HS-5 (cell line): ENCODE results near the gene PRRT1B.
A peak's percentile ranks its signal among the peaks of the same experiment; 100 is the strongest.

Experiments used
- DNase-seq: peaks from one replicate; pipeline ENCODE4 v3.0.0-alpha.2; 2012; ENCODE audit warnings: low read depth

PRRT1B gene

GRCh38 chr9:131580358-131580757 is 35.0 kb downstream of the PRRT1B start:
- no peak for DNase-seq

- no peak for DNase-seq
Measured at GRCh38 chr9:131582056-131582455, 36.7 kb downstream of the PRRT1B start.

- no peak for DNase-seq
Measured at GRCh38 chr9:131582466-131583336, 37.4 kb downstream of the PRRT1B start.

- no peak for DNase-seq
Measured at GRCh38 chr9:131583337-131583645, 38.0 kb downstream of the PRRT1B start.

GRCh38 chr9:131583836-131584555 is 38.7 kb downstream of the PRRT1B start:
- DNase-seq: no peak

- DNase-seq: no peak
Measured at GRCh38 chr9:131584858-131585257, 39.5 kb downstream of the PRRT1B start.

- DNase-seq: no peak
Measured at GRCh38 chr9:131585375-131585774, 40.1 kb downstream of the PRRT1B start.

- DNase-seq: no peak
Measured at GRCh38 chr9:131587331-131587730, 42.0 kb downstream of the PRRT1B start.

- no peak for DNase-seq
Measured at GRCh38 chr9:131587906-131588305, 42.6 kb downstream of the PRRT1B start.

- no peak for DNase-seq
Measured at GRCh38 chr9:131588396-131588795, 43.1 kb downstream of the PRRT1B start.

GRCh38 chr9:131589124-131589711 is 43.9 kb downstream of the PRRT1B start:
- no peak for DNase-seq

- no peak for DNase-seq
Measured at GRCh38 chr9:131589993-131590392, 44.7 kb downstream of the PRRT1B start.

GRCh38 chr9:131590449-131590848 is 45.1 kb downstream of the PRRT1B start:
- DNase-seq: no peak

GRCh38 chr9:131590907-131591844 is 45.9 kb downstream of the PRRT1B start:
- DNase-seq: peak; percentile 32

- DNase-seq: no peak
Measured at GRCh38 chr9:131591845-131592208, 46.5 kb downstream of the PRRT1B start.

- no peak for DNase-seq
Measured at GRCh38 chr9:131593091-131593820, 47.9 kb downstream of the PRRT1B start.

- DNase-seq: no peak
Measured at GRCh38 chr9:131593936-131594665, 48.8 kb downstream of the PRRT1B start.

GRCh38 chr9:131594906-131595665 is 49.8 kb downstream of the PRRT1B start:
- no peak for DNase-seq

- DNase-seq: no peak
Measured at GRCh38 chr9:131595696-131596429, 50.5 kb downstream of the PRRT1B start.
